ENCODE data around the gene IRX6. TPM values are rescaled to one million over a fixed set of nuclear protein-coding genes. Genes with fewer than 3 reads are reported as not detected.
A peak's percentile ranks its signal among the peaks of the same experiment; 100 is the strongest.

IRX6 gene
- total RNA-seq, 1 experiment from 2014 or later: 0.16 TPM

DNA sequence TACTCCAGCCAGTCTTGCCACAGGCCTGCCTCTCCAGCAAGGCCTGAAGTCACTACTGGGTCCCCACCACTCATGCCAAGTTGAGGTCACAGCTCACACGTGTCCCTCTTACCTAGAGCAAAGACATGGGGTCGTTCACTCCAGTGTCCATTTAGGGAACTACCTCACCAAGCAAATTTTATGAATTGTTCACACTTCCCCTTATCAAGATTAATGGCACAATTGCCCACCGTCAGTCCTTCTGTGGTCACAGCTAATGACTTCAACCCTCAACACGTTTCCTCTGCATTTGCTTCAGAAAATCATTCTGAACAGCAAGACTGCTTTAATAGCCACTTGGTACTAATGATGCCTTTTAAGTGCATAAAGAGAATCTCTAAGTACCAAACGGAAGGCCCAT, 14.6 kb downstream of the IRX6 start:
- Histone ChIP-seq H3K36me3 (no peaks in the 10 kb centered on the region), H3K9me3 (no peaks in the 10 kb centered on the region), H3K27me3 (peaks cover 9% of the 10 kb centered on the region; the same call in 1 of the 2 replicates), H3K4me3 (no peak overlapping the region)
- no peak for DNase-seq

DNA sequence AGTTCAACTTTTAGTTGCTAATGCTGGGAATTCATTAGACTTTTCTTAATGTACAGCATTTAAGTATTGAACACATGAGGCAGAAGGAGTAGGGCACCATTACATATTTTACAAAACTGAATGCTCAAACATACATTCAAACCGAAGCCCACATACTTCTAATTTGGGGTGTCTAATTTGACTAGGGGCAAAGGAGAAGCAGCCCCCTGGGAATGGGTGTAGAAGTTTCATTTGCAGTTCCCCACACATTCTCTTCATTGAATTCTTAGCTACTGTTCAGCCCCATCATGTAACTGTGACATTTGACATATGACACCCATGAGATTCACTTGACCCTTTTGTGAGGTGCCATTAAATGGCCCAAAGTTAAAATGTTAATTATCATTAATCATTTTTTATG, 16.4 kb downstream of the IRX6 start:
- H3K4me3 ChIP-seq: no peak overlapping the region
- no peak for DNase-seq
- no peaks in the 10 kb centered on the region for H3K36me3 ChIP-seq
- peaks cover 9% of the 10 kb centered on the region; the same call in 1 of the 2 replicates for H3K27me3 ChIP-seq
- no peaks in the 10 kb centered on the region for H3K9me3 ChIP-seq

DNA sequence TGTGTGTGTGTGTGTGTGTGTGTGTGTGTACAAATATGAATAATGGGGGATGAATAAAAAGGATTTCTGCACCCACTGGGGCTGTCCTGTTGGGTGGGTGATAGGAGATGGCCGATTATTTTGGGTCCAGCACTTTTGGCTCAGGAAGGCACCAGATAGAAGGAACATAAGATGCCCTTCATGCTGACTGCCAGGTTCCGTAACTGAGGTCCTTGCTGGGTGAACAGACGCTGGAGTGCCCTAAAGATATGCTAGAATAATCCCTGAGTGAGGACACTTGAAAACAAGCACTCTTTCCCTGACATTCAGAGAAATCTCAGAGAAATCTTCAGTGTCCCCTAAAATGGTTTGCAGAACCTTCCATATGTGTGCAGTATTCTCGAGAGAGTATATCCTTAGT, 17.7 kb downstream of the IRX6 start:
- Histone ChIP-seq H3K4me3 (no peak overlapping the region), H3K27me3 (peaks cover 9% of the 10 kb centered on the region; the same call in 1 of the 2 replicates), H3K9me3 (no peaks in the 10 kb centered on the region), H3K36me3 (no peaks in the 10 kb centered on the region)
- no peak for DNase-seq

DNA sequence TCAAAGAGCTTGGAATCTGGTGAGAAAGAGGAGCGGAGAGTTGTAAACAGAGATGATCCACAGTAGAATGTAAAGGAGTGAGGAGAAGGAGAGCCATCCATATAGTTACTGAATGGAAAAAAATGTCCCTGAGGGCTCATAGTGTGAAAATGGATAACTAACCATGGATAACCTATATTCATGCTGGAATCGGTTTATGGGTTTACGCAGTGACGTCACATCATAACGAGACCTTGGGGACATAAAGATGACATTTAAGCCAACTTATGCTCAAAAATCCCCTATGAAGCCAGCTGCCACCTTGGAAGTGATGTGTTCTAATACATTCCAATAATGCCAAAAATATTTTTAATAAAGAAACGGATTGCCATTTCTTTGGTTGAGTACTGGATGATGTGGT, 22.5 kb downstream of the IRX6 start:
- Histone ChIP-seq H3K27me3 (peaks cover 7% of the 10 kb centered on the region; the same call in 1 of the 2 replicates), H3K36me3 (no peaks in the 10 kb centered on the region), H3K4me3 (no peak overlapping the region), H3K9me3 (no peaks in the 10 kb centered on the region)
- no peak for DNase-seq

DNA sequence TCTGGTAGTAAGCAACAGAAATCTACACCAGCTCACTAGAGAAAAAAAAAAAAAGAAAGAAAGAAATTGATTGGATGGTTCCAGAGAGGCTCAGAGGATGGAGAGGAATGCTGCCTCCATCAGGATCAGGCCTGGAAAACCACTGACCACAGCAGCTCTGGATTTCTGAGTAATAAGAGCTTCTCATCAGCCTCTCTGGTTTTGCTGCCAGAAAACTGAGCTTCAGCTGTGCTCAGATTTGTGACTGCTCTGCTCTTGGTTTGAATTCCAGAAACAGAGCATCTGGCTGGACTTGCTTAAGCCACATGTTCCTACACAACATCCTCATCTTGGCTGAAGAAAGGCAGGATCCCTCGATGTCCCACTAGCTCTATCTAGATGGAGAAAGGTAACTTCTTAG, 25.9 kb downstream of the IRX6 start:
- Histone ChIP-seq H3K27me3 (peaks cover 3% of the 10 kb centered on the region; the same call in 1 of the 2 replicates), H3K36me3 (no peaks in the 10 kb centered on the region), H3K4me3 (no peak overlapping the region), H3K9me3 (no peaks in the 10 kb centered on the region)
- DNase-seq: no peak

DNA sequence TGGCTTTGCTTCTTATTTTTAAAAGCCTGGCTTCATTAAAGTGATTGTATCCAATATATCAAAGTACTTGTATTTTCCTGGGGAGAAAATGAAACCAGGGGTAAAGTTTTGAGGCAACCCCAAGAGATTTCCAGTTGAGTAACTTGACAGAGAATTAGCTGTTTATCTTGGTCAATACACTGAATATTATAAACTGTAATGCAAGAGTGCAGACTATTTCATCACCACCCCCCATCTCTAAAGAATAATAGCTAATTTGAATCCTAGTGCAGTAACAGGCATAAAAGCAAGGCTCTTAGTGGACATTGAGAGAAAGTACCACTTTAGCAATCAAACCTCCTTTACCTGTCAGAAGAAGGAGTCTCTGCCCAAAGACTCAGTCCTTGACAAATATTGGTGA, 27.0 kb downstream of the IRX6 start:
- Histone ChIP-seq H3K36me3 (no peaks in the 10 kb centered on the region), H3K27me3 (peaks cover 5% of the 10 kb centered on the region; the same call in 1 of the 2 replicates), H3K4me3 (no peak overlapping the region), H3K9me3 (no peaks in the 10 kb centered on the region; the same call in 1 of the 2 replicates)
- DNase-seq: no peak

DNA sequence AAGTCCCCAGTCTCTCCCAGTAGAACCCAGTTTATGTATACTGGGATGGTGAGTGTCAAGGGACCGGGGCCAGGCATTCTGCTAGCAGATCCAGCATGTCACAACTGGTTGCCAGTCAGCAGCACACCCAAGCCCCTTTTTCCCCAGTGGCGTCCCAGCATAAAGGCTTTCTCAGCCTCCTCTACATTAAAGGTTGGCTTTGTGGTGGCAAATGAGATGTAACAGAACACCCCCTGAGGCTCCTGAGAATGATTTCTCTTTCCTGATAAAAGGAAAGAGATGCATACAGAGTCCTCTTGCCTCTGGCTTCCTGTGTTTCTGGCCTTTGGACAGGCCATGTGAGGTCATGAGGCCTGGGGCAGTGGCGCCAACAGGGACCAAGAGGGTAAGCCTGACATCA, 27.9 kb downstream of the IRX6 start:
- no peak for DNase-seq
- Histone ChIP-seq H3K36me3 (no peaks in the 10 kb centered on the region), H3K9me3 (no peaks in the 10 kb centered on the region; the same call in 1 of the 2 replicates), H3K27me3 (peaks cover 6% of the 10 kb centered on the region; the same call in 1 of the 2 replicates), H3K4me3 (no peak overlapping the region)

DNA sequence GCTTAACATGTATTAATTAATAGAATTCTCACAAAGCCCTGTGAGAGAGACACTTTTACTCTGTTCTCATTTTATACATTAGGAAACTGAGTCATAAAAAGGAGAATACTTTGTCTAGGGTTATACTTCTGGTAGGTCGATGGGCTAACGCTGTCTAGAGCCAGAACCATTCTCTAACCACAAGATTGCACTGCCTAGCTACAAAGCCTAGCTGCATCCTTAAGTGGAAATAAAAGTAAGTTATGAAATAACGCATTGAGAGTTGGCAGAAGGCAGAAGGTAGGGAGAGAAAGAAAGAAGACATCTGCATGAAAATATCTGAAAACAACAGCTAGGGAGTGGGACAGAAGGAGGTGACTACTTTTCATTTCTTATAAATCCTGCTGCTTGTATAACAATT, 33.2 kb downstream of the IRX6 start:
- Histone ChIP-seq H3K36me3 (no peaks in the 10 kb centered on the region), H3K27me3 (peaks cover 18% of the 10 kb centered on the region), H3K9me3 (no peaks in the 10 kb centered on the region; the same call in 1 of the 2 replicates), H3K4me3 (no peak overlapping the region)
- DNase-seq: no peak

DNA sequence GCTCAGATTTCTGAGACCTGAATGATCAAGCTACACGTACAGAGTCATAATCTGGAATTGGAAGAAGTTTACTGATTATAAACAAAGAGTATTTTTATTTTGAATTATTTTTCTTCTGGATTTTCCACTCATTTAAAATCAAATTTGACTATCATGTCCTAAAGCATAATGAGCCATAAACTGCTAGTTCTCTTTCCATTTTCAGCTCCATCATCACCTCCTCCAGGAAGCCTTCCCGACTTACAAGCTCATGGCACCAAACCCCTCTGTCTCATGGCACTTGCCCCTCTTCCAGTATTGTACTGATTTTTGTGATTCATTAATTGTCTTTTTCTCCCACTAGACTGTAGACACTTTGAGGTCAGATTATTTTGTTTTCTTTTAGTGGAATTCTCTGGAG, 35.9 kb downstream of the IRX6 start:
- no peak overlapping the region for H3K4me3 ChIP-seq
- H3K27me3 ChIP-seq: peaks cover 17% of the 10 kb centered on the region
- H3K36me3 ChIP-seq: no peaks in the 10 kb centered on the region
- H3K9me3 ChIP-seq: no peaks in the 10 kb centered on the region; the same call in 1 of the 2 replicates
- no peak for DNase-seq

DNA sequence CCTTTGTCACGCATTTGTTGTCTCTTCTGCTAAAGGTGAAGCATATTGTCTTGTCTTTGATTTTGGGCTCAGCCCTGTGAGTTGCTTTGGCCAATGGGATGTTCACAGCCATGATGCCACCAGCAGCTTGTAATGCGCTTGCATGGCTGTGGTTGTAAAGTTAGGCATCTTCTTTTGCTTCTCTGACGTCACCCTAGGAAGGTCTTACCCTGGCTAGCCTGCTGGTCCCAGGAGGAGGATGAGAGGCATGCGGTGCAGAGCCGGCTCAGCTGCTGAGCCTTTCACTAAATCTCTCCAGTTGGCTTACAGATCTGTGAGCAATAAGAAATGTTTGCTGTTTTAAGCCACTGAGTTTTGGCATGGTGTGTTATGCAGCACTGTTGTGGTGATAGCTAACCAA, 40.8 kb downstream of the IRX6 start:
- DNase-seq: no peak
- no peaks in the 10 kb centered on the region for H3K36me3 ChIP-seq
- peaks cover 6% of the 10 kb centered on the region for H3K27me3 ChIP-seq
- H3K4me3 ChIP-seq: no peak overlapping the region
- H3K9me3 ChIP-seq: no peaks in the 10 kb centered on the region

DNA sequence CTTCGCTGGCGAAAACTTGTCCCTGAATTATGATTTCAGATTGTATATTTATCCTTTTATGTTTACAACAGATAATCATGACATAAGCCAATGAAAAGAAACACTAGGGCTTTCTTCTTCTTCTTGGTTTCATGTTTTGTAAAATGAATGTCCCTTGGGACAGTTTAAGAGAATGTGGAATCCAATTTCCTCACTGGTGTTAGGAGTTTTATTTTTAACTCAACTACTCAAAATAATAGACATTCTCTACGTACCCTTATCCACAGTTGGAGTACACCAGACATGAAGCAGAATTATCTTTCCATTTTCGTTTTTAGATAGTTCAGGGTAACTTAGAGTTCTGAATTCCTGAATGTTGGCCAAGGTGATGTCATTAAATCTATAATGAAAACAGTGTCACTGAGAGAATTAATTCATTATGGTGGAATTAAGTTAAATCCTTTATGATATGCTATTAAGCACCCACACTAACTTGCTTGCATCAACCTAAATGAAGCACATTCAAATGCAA, 43.4 kb downstream of the IRX6 start:
- no peaks in the 10 kb centered on the region for H3K36me3 ChIP-seq
- no peak for DNase-seq
- peaks cover 16% of the 10 kb centered on the region for H3K27me3 ChIP-seq
- H3K9me3 ChIP-seq: no peaks in the 10 kb centered on the region
- no peak overlapping the region for H3K4me3 ChIP-seq

DNA sequence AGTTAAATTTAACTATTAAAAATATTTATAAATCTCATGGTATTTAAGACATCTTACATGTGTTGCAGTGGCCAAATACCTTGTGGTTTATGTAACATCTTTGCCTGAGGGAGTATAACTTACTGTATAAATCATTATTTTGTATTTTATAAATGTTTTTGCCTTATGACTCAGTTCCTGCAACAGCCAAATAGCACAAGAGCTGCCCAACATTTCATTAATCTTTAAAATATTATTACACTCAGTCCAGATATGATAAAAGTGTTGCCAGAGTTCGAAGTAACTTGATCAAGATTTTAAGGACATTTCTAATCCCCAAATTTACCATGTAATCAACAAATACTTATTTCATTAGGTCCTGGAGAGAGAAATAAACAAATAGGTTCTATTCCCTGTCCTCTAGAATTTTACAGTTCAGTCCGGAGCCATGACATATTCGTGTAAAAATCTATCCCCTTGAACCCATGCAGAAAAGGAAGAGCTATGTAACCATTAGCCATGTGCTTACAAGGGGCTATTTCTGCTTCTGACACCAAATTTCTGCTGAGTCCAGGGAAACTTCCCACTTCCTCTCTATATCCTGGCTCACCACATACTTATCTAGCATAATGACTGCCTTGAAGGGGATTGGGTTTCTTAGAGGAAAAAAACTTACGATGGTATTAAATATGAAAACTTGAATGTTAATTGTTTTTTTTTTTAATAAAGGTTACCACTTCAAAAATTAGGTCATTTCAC, 44.0 kb downstream of the IRX6 start:
- DNase-seq: no peak
- Histone ChIP-seq H3K9me3 (no peaks in the 10 kb centered on the region), H3K36me3 (no peaks in the 10 kb centered on the region), H3K27me3 (peaks cover 16% of the 10 kb centered on the region), H3K4me3 (no peak overlapping the region)

DNA sequence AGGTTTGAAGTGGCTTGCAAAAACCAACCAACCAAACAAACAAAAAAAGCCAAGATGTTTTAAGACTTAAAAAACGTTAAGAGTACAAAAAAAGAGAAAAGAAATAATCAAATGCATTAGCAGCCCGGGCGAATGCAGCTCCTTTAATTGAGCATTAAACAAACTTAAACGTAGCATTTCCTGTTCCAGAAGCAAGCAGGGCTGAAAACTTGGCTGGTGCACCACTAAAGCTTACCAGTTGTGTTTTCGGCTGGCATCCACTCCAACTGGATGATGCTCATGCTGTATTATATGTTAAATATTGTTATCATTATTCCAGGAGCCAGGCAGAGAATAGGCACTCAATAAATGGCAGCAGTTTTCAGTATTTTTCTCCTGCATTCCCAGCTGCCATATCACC, 45.1 kb downstream of the IRX6 start:
- Histone ChIP-seq H3K4me3 (no peak overlapping the region), H3K27me3 (peaks cover 16% of the 10 kb centered on the region), H3K36me3 (no peaks in the 10 kb centered on the region), H3K9me3 (no peaks in the 10 kb centered on the region)
- DNase-seq: peak; percentile 88

DNA sequence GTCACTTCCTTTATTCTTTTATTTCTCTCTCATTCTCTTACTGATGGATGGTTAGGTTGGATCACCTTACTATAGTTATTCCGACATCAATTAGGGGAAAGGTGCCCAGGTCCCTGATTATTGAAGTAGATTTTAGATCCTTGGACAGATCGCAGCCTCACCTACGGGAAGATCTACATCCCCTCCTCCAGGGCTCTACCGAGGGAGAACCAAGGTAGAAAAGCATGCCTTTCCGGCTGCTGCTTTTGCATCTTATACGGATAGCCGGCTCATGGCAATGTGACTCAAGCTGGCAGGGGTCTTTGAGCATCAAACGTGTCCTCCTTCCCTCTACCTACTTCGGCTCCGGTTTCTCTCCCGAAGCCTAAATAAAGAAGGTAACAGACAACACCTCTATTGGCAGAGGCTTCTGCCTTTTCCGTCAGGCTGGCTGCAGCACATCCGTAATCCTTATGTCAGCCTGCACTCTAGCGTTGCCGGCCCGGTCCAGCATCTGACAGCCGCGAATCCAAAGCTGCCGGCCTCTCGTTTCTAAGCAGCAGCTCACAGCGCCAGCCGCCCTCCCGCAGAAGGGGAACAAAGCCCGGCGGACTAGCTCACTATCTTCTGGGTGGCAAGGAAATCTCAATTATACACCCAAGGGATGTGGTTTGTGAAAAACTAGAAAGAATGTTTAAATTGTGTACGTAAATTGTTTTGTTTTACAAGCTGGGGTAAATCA, 46.9 kb downstream of the IRX6 start:
- Histone ChIP-seq H3K9me3 (no peaks in the 10 kb centered on the region), H3K4me3 (no peak overlapping the region), H3K36me3 (no peaks in the 10 kb centered on the region), H3K27me3 (peaks cover 13% of the 10 kb centered on the region)
- DNase-seq: peak; percentile 42

DNA sequence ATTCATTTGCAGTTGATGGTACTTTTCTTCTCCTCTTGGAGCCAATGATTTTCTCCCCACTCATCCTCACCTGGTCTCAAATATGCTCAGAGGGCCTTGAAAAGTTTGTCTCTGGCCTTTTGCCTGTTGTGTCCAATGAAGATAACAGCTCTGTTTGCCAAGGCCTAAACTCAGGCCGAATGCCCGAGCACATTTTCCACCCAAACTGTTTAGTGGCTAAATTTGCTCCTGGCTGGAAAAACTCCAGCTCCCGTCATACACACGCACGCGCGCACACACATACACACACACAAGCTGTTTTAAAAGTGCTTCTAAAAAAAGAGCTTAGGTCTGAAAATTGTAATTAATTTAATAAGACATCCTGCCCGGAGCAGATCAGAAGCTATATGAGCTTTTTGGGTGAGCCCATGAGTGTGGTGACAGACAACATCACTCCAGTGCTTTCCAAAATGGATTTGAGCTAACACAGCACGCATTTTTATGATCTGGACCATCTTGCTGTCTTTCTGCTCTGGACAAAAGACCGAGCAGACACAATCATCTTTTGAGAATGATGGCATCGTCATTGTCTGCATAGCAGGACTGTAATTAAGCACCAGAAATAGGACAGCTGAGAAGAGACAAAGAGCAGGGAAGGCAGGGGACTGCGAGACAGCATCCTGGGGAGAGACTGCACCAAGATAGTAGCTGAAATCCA, 48.9 kb downstream of the IRX6 start:
- Histone ChIP-seq H3K36me3 (no peaks in the 10 kb centered on the region), H3K27me3 (peaks cover 16% of the 10 kb centered on the region), H3K9me3 (no peaks in the 10 kb centered on the region), H3K4me3 (no peak overlapping the region)
- no peak for DNase-seq

DNA sequence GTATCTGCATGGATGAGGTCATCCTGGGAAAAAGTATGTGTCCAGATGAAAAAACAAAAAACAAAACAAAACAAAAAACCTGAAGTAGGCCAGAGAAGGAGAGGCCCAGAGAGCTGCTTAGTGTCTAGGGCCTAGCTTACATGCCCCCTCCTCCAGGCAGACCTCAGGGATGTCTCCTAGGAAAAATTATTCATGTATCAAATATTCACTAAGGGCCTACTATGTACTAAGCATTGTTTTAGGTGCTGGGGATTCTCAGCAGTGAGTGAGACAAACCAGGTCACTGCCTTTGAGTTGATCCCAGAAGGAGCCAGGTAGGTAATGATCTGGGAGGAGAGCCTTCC, 49.5 kb downstream of the IRX6 start:
- DNase-seq: no peak
- no peaks in the 10 kb centered on the region for H3K36me3 ChIP-seq

DNA sequence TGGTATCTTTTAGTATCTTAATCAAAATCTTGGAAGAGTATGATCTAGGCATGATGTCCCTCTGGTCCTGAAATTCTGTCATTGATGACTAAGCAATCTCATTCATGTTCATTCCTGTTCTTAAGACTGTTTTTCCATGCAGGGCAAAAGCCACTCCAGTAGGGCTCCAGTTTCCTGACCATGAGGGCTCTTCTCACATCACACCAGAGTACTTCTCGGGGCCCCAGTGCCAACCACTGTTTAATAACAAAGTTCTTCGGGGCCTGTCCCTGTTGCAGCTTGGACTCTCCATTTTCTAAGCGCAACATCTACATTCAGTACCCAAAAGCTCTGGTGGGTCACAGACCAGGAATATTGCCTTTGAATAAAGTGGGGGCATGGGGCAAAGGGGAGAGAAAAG, 52.0 kb downstream of the IRX6 start:
- no peaks in the 10 kb centered on the region for H3K9me3 ChIP-seq
- no peak for DNase-seq
- H3K4me3 ChIP-seq: no peak overlapping the region
- peaks cover 16% of the 10 kb centered on the region for H3K27me3 ChIP-seq
- no peaks in the 10 kb centered on the region for H3K36me3 ChIP-seq

More for the DNA sequence above, 49.5 kb downstream of the IRX6 start:
- Histone ChIP-seq H3K4me3 (no peak overlapping the region), H3K9me3 (no peaks in the 10 kb centered on the region), H3K27me3 (peaks cover 19% of the 10 kb centered on the region)
